Adipocyte (in vitro differentiated cells): ENCODE data around the gene FCHO1.

Experiments
- DNase-seq: peaks from one replicate; pipeline ENCODE4 v3.0.0-alpha.2; 2015; ENCODE audit warnings: low read depth
- H3K27me3 ChIP-seq: replicated peaks from 2 replicates; pipeline ENCODE4 v1.7.0; 2013; ENCODE audit warnings: mild to moderate bottlenecking, low read length, moderate library complexity; ENCODE audit not compliant: control insufficient read depth, insufficient read depth
- H3K36me3 ChIP-seq: 2 replicates; pipeline ENCODE4 v1.7.0; 2013; ENCODE audit warnings: low read length, mild to moderate bottlenecking, moderate library complexity; ENCODE audit not compliant: control insufficient read depth, insufficient read depth, severe bottlenecking
- H3K4me1 ChIP-seq: 2 replicates; pipeline ENCODE4 v1.7.0; 2013; ENCODE audit warnings: mild to moderate bottlenecking, low read length, moderate library complexity; ENCODE audit not compliant: control insufficient read depth, insufficient read depth
- H3K4me3 ChIP-seq: 2 replicates; pipeline ENCODE4 v1.7.0; 2013; ENCODE audit warnings: mild to moderate bottlenecking, low read length, moderate library complexity
- H3K9ac ChIP-seq: 2 replicates; pipeline ENCODE4 v1.7.0; 2013; ENCODE audit warnings: mild to moderate bottlenecking, low read length, moderate library complexity
- H3K9me3 ChIP-seq: 2 replicates; pipeline ENCODE4 v1.7.0; 2013; ENCODE audit warnings: mild to moderate bottlenecking, low read length, moderate library complexity; ENCODE audit not compliant: control insufficient read depth

The FCHO1 gene

GRCh38 chr19:17784201-17785008 is 33.1 kb downstream of the FCHO1 start:
- Histone ChIP-seq H3K27me3 (peaks cover 3% of the 10 kb centered on the region), H3K4me1 (no peaks in the 10 kb centered on the region), H3K4me3 (no peak overlapping the region), H3K9ac (peak overlapping the region; percentile 10), H3K36me3 (peaks cover 2% of the 10 kb centered on the region), H3K9me3 (no peaks in the 10 kb centered on the region)
- DNase-seq: peak; percentile 81

- peaks cover 2% of the 10 kb centered on the region for H3K36me3 ChIP-seq
- H3K9me3 ChIP-seq: no peaks in the 10 kb centered on the region
- peaks cover 7% of the 10 kb centered on the region for H3K27me3 ChIP-seq
- H3K9ac ChIP-seq: no peak overlapping the region
- no peak overlapping the region for H3K4me3 ChIP-seq
- H3K4me1 ChIP-seq: no peaks in the 10 kb centered on the region
- no peak for DNase-seq
Measured at GRCh38 chr19:17787274-17787913, 36.1 kb downstream of the FCHO1 start.

- H3K36me3 ChIP-seq: peaks cover 2% of the 10 kb centered on the region
- H3K4me3 ChIP-seq: no peak overlapping the region
- no peaks in the 10 kb centered on the region for H3K4me1 ChIP-seq
- no peak overlapping the region for H3K9ac ChIP-seq
- peaks cover 9% of the 10 kb centered on the region for H3K27me3 ChIP-seq
- no peak for DNase-seq
- no peaks in the 10 kb centered on the region for H3K9me3 ChIP-seq
Measured at GRCh38 chr19:17788632-17789031, 37.4 kb downstream of the FCHO1 start.

GRCh38 chr19:17790059-17790780 is 38.9 kb downstream of the FCHO1 start:
- Histone ChIP-seq H3K36me3 (peaks cover 2% of the 10 kb centered on the region), H3K9me3 (no peaks in the 10 kb centered on the region), H3K4me3 (no peak overlapping the region), H3K9ac (no peak overlapping the region), H3K4me1 (peaks cover 4% of the 10 kb centered on the region), H3K27me3 (peaks cover 25% of the 10 kb centered on the region)
- DNase-seq: no peak

GRCh38 chr19:17794412-17794730 is 43.1 kb downstream of the FCHO1 start:
- Histone ChIP-seq H3K4me1 (peaks cover 4% of the 10 kb centered on the region), H3K4me3 (no peak overlapping the region), H3K9ac (no peak overlapping the region), H3K27me3 (peaks cover 50% of the 10 kb centered on the region), H3K36me3 (no peaks in the 10 kb centered on the region), H3K9me3 (no peaks in the 10 kb centered on the region)
- DNase-seq: no peak

GRCh38 chr19:17794731-17795494 is 43.6 kb downstream of the FCHO1 start, which contains the start of gene B3GNT3:
Gene B3GNT3, plus strand, starts transcription at chr19:17795138. Its CDS starts 12,670 bp downstream, at chr19:17807808.
- Histone ChIP-seq H3K4me3 (no peak within 1 kb of the TSS), H3K9me3 (no peaks in the 10 kb centered on the region), H3K36me3 (no peaks in the 10 kb centered on the region), H3K9ac (no peak within 1 kb of the TSS), H3K4me1 (peaks cover 4% of the 10 kb centered on the region), H3K27me3 (peaks cover 54% of the 10 kb centered on the region)
- peak; percentile 19 for DNase-seq

GRCh38 chr19:17795495-17795856 is 44.2 kb downstream of the FCHO1 start:
- Histone ChIP-seq H3K9ac (no peak overlapping the region), H3K4me3 (no peak overlapping the region), H3K27me3 (peaks cover 53% of the 10 kb centered on the region), H3K36me3 (no peaks in the 10 kb centered on the region), H3K4me1 (peaks cover 4% of the 10 kb centered on the region), H3K9me3 (no peaks in the 10 kb centered on the region)
- no peak for DNase-seq

GRCh38 chr19:17796013-17796837 is 44.9 kb downstream of the FCHO1 start:
- Histone ChIP-seq H3K27me3 (peaks cover 53% of the 10 kb centered on the region), H3K9me3 (no peaks in the 10 kb centered on the region)

GRCh38 chr19:17796838-17797423 is 45.7 kb downstream of the FCHO1 start:
- DNase-seq: no peak
- Histone ChIP-seq H3K36me3 (no peaks in the 10 kb centered on the region), H3K4me3 (no peak overlapping the region), H3K27me3 (peaks cover 53% of the 10 kb centered on the region), H3K9me3 (no peaks in the 10 kb centered on the region), H3K4me1 (peaks cover 4% of the 10 kb centered on the region), H3K9ac (no peak overlapping the region)

More at GRCh38 chr19:17796013-17796837, 44.9 kb downstream of the FCHO1 start:
- no peaks in the 10 kb centered on the region for H3K36me3 ChIP-seq
- H3K4me3 ChIP-seq: no peak overlapping the region
- peaks cover 4% of the 10 kb centered on the region for H3K4me1 ChIP-seq
- no peak overlapping the region for H3K9ac ChIP-seq
- no peak for DNase-seq
